ENCODE results near the gene FMR1NB.

Gene FMR1NB

DNA sequence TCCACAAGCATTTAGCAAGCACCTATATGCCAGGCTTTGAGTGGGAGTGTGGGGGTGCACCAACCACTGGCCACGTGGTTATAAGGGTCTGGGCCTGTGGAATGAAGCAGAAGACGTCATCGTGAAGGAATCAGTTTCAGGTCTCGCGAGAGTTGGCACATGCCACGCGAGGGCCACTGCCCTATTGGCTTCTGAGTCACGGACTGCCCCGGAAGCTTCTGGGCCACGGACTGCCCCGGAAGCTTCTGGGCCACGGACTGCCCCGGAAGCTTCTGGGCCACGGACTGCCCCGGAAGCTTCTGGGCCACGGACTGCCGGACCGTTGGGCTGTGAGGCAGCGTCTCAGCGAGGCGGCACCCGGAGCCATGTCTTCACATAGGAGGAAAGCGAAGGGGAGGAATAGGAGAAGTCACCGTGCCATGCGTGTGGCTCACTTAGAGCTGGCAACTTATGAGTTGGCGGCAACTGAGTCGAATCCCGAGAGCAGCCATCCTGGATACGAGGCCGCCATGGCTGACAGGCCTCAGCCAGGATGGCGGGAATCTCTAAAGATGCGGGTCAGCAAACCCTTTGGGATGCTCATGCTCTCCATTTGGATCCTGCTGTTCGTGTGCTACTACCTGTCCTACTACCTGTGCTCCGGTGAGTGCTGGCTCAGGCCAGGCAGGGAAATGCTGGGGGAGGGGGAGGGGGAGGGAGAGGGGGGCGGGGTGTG lies at the start of gene FMR1NB:
Gene FMR1NB (plus strand): TSS at position 300 of the 715 bp plus-strand sequence. CDS start 66 bp downstream, at position 366.
- DNase-seq (ENCODE audit: low spot score) = no peak

GRCh38 chrX:147933815-147934214 lies 47.3 kb upstream of the FMR1NB start:
- DNase-seq (ENCODE audit: low spot score) = no peak

GRCh38 chrX:147935156-147935758 lies 45.9 kb upstream of the FMR1NB start:
- no peak for DNase-seq (ENCODE audit: low spot score)

DNA sequence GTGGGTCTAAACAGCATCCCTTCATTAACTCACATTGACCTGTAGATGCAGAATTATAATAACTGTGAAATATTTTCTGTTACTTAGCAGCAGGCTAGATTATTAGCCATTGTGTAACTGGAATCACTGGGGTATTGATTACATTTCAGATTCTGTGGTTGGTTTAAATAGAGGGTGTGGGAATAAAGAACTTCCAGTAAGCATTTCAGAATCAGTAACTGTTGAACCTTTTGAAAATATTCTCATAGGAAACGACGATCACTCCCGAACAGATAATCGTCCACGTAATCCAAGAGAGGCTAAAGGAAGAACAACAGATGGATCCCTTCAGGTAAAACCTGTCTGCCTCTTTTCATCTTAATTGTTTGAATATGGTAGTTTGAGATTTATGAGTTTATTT lies 35.9 kb upstream of the FMR1NB start:
- DNase-seq (ENCODE audit: low spot score) = no peak

DNA sequence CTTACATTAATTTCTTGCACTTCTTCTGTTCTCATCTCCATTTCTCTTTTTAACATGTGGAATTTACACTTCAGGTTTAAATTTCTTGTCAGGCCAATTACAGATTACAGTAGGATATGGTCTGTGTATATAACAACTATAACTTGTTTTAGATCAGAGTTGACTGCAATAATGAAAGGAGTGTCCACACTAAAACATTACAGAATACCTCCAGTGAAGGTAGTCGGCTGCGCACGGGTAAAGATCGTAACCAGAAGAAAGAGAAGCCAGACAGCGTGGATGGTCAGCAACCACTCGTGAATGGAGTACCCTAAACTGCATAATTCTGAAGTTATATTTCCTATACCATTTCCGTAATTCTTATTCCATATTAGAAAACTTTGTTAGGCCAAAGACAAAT lies 32.6 kb upstream of the FMR1NB start:
- no peak for DNase-seq (ENCODE audit: low spot score)

GRCh38 chrX:147950352-147950751 lies 30.8 kb upstream of the FMR1NB start:
- DNase-seq (ENCODE audit: low spot score) = no peak

- no peak for DNase-seq (ENCODE audit: low spot score)
Measured at GRCh38 chrX:147953976-147954375, 27.2 kb upstream of the FMR1NB start.

DNA sequence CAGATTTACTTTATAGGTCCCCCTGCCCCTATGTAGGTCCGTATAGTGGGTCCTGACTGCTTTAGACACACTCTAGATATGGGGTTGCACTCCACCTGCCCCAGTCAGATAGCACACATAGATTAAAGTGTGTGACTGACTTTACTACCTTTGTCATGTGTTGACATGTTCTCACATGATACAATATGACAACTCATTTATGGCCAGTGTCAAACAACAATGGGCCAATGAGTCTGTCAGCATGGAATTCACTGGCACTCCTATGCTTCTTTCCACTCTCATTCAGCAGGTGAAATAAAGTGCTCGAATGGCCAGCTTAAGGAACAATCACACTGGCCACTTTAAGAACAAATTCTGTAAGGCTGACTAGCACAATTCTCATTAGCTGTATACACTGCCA lies 23.8 kb upstream of the FMR1NB start:
- DNase-seq (ENCODE audit: low spot score) = no peak

GRCh38 chrX:147958291-147958690 lies 22.8 kb upstream of the FMR1NB start:
- no peak for DNase-seq (ENCODE audit: low spot score)

GRCh38 chrX:147960722-147961121 lies 20.4 kb upstream of the FMR1NB start:
- DNase-seq (ENCODE audit: low spot score) = no peak

GRCh38 chrX:147962476-147962875 lies 18.7 kb upstream of the FMR1NB start:
- no peak for DNase-seq (ENCODE audit: low spot score)

- no peak for DNase-seq (ENCODE audit: low spot score)
Measured at GRCh38 chrX:147978931-147979330, 2.2 kb upstream of the FMR1NB start.

DNA sequence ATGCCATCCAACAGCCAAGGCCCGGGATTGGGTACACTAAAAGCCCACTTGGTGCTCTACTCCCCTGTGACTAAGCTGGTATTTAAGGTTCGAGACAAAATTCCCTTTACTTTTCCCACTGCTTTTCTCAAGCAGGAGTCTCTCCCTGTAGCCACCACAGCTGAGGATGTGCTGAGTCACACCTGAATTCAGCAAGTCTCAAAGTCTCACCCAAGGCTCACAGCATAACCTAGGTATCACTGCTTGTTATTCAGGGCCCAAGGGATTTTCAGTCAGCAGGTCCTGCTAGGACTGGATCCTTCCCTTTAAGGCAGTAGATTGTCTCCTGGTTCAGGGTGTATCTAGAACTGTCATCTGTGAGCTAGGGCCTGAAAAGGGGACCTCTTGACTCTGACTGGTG lies 39.2 kb downstream of the FMR1NB start:
- no peak for DNase-seq (ENCODE audit: low spot score)

DNA sequence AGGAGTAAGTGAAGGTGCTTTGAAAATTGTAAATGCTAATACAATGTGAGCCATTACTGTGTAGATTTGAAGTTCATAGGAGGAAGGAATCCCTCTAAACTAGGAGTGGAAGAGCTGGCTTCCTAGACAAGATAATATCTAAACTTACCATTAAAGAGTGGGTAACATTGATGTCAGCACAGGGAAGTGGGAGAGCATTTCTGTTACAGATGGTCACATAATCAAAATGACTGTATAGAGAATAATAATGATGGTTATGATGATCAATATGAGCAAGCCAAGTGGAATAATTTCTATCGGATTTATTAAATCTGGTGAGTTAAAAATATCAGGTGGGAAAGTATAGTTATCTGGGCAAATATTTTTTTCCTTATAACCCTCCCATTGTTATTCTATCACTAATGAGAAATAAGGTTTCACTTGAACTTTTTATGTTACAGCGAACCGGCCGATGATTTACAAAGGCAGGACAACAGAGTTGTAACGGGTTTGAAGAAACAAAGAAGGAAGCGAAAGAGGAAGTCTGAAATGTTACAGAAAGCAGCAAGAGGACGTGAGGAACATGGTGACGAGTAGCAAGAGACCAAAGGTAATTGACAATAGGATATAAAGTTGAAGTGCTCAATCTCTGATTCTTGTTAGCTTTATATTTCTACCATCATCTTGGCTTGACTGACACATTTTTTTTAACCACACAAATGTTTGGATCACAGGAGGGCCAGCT lies 43.5 kb downstream of the FMR1NB start:
- DNase-seq (ENCODE audit: low spot score) = no peak

DNA sequence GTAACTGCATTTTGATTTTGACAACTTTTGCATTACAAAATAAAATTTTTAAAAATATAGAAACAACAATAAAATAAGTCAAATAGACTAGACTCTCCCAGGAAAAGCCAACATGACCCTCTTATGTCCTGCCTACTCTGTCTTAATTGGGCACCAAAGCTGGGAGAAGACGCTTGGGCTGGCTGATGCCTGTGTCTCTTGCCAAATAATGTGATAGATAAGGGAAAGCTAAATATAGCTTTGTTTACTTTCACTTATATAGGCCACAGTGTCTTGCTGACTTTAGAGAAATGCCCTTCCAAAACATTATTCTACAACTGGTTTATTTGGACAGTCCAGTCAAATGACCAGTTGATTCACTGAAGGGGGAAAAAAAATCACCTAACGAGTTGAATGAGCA lies 54.2 kb downstream of the FMR1NB start:
- no peak for DNase-seq (ENCODE audit: low spot score)

DNA sequence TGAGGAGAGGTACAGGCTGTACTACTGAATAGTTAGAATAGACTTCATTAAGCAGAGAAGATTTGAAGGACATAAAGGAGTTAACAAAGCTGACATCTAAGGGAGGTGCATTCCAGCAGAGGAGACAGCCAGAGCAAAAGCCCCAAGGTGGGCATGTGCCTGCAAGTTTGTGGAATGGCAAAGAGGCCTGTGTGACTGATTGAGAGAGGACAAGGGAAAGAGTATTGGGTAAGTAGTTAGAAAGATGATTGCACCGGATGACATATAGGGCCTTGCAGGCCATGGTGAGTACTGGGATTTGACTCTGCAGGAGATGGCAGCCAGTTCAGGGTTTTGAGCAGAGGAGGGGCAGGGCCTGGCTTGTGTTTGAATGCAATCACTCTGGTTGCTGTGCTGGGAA lies 55.9 kb downstream of the FMR1NB start:
- no peak for DNase-seq (ENCODE audit: low spot score)

DNA sequence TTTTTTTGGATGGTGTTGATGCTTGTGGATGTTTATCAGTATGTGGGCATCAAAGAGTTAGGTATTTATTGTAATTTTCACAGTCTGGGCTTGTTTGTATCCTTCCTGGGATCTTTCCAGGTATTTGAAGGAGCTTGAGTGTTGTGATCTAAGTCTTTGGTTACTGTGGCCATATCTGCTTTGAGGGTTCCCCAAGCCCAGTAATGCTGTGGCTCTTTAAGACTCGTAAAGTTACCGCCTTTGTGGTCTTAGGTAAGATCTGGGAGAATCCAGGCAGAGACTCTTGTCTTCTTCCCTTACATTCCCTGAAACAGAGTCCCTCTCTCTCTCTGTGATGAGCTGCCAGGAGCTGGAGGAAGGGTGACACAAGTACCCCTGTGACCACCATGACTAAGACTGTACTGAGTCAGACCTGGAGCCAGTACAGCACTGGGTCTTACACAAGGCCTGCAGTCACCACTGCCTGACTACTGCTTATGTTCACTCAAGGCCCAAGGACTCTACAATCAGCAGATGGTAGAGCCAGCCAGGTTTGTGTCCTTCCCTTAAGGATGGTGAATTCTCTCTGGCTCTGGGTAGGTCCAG lies 62.2 kb downstream of the FMR1NB start:
- DNase-seq (ENCODE audit: low spot score) = no peak

GRCh38 chrX:148047200-148047599 lies 66.1 kb downstream of the FMR1NB start:
- DNase-seq (ENCODE audit: low spot score) = no peak

DNA sequence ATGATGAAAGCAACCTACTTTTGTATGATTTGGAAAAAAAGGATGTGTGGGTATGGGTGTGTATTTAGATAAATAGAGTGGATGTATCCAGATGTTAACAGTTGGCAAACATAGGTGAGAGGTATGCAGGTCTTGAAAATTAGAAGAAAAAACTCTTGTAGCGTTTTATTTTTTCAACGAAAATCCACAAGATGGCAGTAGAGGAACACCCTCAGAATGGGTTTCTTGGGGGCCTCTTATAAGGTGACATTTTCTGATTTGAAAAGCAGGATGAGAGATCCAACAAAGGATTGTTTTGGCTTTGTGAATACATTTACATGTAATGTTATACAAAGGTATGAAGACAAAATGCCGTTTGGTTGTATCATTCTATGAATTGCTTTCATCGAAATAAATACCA lies 68.3 kb downstream of the FMR1NB start:
- peak; percentile 2 for DNase-seq (ENCODE audit: low spot score)

GRCh38 chrX:148051973-148052372 lies 70.8 kb downstream of the FMR1NB start:
- DNase-seq (ENCODE audit: low spot score) = no peak

GRCh38 chrX:148067285-148067684 lies 86.1 kb downstream of the FMR1NB start:
- no peak for DNase-seq (ENCODE audit: low spot score)

GRCh38 chrX:148069759-148070503 lies 88.8 kb downstream of the FMR1NB start:
- DNase-seq (ENCODE audit: low spot score) = no peak
